Activated gamma-delta T cell treated with Interleukin-2 at 50 U/mL for 16 hours (primary cell): ENCODE measurements around the gene C14orf180.
"Not testable (repeated sequence)": the region's sequence is repeated elsewhere in the genome, so short reads cannot be mapped to it uniquely, and the experiment has no call there.

Experiments
- DNase-seq: peaks from one replicate; pipeline ENCODE4 v3.0.0-alpha.2; 2020

Gene C14orf180

DNA sequence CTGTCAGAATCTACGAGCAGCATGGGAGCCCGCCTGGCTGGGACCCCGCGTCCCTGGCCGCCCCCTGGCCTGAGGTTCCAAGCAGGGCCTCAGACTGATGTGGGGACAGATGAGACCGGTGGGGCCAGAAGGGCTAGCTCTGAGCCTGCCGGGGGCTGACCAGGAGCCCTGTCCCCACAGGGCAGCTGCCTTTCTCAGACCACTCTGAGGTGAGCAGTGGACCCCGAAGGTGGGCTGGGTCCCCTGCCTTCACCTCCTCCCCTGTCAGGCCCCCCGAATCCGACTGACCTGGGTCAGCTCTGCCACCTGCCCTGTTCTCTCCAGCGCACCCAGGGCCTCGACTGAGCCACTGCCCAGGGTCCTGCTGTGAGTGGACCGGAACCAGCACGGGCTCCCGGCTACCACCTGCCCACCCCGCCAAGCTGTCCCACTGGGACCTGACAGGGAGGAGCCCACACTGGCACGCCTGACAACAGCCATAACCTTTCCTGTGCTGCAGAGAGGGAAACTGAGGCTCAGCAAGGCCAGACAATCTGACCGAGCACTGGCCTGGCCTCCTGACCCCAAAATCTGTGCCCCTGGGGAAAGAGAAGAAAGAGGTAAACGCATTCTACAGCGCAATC is 54.7 kb downstream of the C14orf180 start:
- no peak for DNase-seq

DNA sequence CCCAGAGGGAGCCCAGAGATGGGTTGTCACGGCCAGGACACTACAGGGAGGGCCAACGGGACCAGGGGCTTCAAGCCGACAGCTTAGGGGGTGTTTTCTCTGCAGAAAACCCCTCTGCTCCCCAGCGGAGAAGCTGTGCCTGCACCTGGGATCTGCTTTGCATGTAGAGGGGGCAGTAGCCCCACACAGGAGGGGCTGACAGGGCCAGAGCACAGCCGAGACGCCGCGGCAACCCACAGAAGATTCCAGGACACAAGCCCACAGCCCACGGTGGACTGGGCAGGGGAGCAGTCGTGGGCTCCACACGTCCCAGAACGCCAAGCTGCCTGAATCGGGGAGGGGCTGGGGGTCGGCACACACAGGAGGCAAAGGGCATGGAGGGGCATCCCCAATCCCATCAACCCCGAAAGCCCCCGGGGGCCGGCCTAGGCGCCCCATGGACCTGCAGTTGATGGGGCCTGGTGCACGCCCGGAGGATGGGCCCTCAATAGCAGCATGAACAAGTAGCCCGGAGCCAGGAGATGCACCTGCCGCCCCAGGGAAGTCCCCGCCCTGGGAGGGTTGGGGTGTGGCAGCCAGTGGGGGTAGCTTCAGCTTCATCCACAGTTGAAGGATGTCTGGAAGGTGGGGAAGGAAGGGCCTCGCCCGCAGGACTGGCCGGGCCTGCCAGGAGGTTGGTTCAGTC is 55.5 kb downstream of the C14orf180 start:
- DNase-seq: no peak

DNA sequence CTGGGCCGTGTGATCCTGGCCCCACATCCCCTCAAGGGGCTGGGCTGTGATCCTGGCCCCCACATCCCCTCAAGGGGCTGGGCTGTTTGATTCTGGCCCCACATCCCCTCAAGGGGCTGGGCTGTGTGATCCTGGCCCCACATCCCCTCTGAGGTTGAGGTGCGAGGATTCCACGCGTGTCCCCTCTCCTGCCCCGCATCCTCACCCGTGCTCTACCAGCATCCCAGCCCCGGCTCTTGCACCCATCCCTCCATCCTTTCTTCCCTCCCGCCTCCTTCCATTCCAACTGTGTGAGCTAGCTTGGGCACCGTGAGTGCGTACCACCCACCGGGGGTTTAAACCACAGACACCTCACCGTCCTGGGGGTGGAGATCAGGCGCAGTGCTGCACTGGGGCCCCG is 56.2 kb downstream of the C14orf180 start:
- no peak for DNase-seq

DNA sequence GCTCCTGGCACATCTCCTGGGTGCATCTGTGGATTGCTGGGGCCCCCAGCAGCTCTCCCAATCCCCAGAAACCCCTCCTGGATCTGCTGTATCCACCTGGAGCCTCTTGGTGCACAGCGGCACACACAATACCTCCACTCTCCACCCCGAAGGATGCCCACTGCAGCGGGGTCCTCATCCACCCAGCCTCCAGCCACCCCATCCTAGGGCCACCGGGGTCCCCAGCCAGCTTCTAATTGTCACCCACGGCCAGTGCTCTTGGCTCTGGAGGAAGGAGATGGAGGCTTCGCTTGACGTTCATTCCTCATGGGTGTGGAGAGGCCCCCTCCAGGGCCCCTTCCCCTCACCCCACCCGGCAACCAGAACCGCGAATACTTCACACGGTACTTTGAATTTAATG is 56.6 kb downstream of the C14orf180 start:
- no peak for DNase-seq

DNA sequence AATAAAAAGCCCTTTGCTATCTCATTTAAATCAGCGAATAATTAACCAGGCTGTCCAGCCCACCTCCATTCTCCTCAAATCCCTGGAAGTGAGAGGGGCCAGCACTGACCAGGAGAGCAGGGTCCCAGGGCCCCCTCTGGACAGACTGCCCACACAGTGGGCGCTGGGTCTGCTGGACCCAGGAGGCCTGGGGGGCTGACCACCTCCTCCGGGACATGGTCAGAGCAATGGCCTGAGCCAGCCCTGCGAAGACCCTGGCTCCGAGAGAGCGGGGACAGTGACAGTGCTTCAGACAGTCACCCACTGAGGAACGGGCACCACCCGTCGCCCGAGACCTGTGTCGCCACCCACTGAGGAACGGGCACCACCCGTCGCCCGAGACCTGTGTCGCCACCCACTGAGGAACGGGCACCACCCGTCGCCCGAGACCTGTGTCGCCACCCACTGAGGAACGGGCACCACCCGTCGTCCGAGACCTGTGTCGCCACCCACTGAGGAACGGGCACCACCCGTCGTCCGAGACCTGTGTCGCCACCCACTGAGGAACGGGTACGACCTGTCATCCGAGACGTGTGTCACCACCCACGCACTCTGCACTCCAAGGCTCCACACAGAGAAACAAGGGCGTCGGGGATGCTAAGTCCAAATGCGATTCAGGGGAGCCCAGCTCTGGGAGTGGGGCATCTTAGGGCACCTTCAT is 57.4 kb downstream of the C14orf180 start:
- not testable (repeated sequence) for DNase-seq

DNA sequence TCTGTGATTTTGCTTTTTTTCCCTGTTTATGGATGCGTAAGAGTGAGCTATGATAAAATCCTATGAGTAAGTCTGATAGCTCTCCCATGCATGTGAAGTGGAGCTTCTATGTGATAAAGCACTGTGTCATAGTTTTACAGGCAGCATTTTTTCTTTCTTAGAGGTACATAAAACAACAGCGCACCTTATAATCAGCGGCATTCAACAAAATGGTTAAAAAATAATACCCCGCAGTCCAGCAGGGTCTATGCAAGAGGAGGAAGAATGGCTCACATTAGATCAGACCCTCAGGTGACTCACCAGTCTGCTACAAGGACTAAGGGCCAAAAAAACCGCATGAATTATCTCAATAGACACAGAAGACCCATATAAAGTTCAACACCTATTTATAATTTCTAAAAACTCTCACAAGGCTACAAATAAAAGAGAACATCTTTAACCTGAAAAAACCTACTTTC is 58.0 kb downstream of the C14orf180 start:
- DNase-seq: no peak

DNA sequence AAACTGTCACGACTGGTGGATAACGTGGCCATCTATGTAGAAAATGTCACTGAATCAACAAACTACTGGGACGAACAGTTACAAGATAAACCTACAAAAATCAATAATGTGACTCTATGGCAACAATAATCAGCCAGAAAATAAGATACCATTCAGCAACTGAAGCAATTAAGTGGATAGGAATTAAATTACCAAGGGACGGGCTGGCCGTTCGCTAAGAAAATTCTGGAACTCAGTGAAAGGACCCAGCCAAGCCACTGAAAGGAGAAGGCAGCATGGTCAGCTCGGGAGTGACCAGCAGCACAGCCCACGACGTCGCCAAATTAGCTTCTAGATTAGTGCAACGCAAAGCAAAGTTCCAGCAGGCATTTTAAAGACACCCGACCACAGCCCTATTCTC is 58.6 kb downstream of the C14orf180 start:
- no peak for DNase-seq

DNA sequence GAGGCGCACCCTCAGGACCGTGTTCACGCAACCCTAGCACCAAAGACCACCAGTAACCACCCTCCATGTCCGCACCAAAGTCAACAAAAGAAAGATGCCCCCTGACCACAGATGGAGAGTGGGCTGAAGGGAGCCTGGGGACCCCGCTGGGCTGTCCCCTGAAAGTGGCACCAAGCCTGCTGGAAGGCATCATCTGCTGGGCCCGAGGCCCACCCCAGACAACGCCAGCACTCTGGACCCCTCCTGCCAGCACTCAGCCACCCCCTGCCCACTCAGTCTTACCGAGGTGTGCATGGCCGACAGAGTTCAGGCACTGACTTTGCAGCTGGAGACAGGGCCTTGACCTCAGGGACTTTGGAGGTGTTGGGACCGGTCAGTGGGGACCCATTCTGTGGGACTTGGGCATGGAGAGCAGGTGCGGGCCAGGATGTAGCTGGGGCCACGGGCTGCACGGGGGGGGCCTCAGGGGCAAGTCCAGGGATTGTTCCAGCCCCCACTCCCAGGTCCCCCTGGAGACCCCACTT is 59.4 kb downstream of the C14orf180 start:
- no peak for DNase-seq

DNA sequence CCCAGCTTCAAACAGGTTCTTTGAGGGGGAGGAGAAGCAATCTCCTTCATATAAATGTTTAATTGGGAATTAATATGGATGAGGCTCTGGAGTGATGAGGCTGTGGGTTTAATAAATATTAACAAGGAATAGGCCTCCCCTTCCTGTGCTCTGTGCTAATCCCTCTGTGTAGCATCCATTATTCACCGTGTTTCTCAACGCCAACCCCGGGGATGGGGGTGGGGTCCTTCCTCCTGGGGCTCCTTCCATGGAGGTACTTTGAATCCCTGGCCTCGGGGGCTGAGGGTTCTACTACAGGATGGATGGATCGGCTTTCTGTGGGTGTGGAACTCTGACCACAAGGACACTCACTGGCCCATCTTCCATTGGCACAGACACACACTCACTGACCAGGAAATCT is 59.9 kb downstream of the C14orf180 start:
- no peak for DNase-seq
